H9 (cell line): ENCODE data around the gene SLIT1. TPM values are rescaled to one million over a fixed set of nuclear protein-coding genes. Genes with fewer than 3 reads are reported as not detected.

Experiments used
- DNase-seq: peaks from one replicate; pipeline ENCODE4 v3.0.0-alpha.2; 2017
- H2AFZ ChIP-seq: one replicate; pipeline ENCODE4 v1.6.1; 2013; ENCODE audit warnings: mild to moderate bottlenecking, low read length, control low read depth, moderate library complexity
- H2AK5ac ChIP-seq: 2 replicates; pipeline ENCODE4 v1.6.1; 2013; ENCODE audit warnings: low read length, control low read depth, mixed read lengths; ENCODE audit not compliant: insufficient read length
- H2BK120ac ChIP-seq: one replicate; pipeline ENCODE4 v1.6.1; 2013; ENCODE audit warnings: low read depth, mild to moderate bottlenecking, low read length, control low read depth, inconsistent platforms; ENCODE audit not compliant: poor library complexity, severe bottlenecking
- H2BK12ac ChIP-seq: 2 replicates; pipeline ENCODE4 v1.6.1; 2013; ENCODE audit warnings: low read length, control low read depth, mixed read lengths, low read depth; ENCODE audit not compliant: insufficient read length
- H2BK15ac ChIP-seq: 2 replicates; pipeline ENCODE4 v1.6.1; 2013; ENCODE audit warnings: low read depth, low read length, control low read depth
- H2BK20ac ChIP-seq: one replicate; pipeline ENCODE4 v1.6.1; 2013; ENCODE audit warnings: low read depth, mild to moderate bottlenecking, low read length, control low read depth, inconsistent platforms; ENCODE audit not compliant: poor library complexity, severe bottlenecking
- H2BK5ac ChIP-seq: 2 replicates; pipeline ENCODE4 v1.6.1; 2013; ENCODE audit warnings: low read length, control low read depth, mixed read lengths; ENCODE audit not compliant: insufficient read length
- H3K14ac ChIP-seq: 2 replicates; pipeline ENCODE4 v1.6.1; 2013; ENCODE audit warnings: low read length, control low read depth; ENCODE audit not compliant: insufficient read depth
- H3K18ac ChIP-seq: 2 replicates; pipeline ENCODE4 v1.6.1; 2013; ENCODE audit warnings: low read depth, mild to moderate bottlenecking, mixed read lengths, low read length, control low read depth; ENCODE audit not compliant: insufficient read length
- H3K23ac ChIP-seq: 2 replicates; pipeline ENCODE4 v1.6.1; 2013; ENCODE audit warnings: low read length, control low read depth, mixed read lengths, low read depth; ENCODE audit not compliant: insufficient read length
- H3K23me2 ChIP-seq: 2 replicates; pipeline ENCODE4 v1.6.1; 2013; ENCODE audit warnings: low read depth, mild to moderate bottlenecking, mixed read lengths, low read length, control low read depth; ENCODE audit not compliant: insufficient read length, poor library complexity, severe bottlenecking
- H3K27ac ChIP-seq: 2 replicates; pipeline ENCODE4 v1.5.1; 2013; ENCODE audit warnings: low read length, control low read depth, mixed read lengths, low read depth; ENCODE audit not compliant: insufficient read length
- H3K27me3 ChIP-seq: 2 replicates; pipeline ENCODE4 v1.6.1; 2013; ENCODE audit warnings: low read length, control low read depth, inconsistent platforms; ENCODE audit not compliant: insufficient read depth
- H3K4ac ChIP-seq: 2 replicates; pipeline ENCODE4 v1.6.1; 2013; ENCODE audit warnings: low read depth, mild to moderate bottlenecking, control low read depth, inconsistent platforms, low read length, moderate library complexity
- H3K4me1 ChIP-seq: 2 replicates; pipeline ENCODE4 v1.6.1; 2013; ENCODE audit warnings: low read length, control low read depth, inconsistent platforms; ENCODE audit not compliant: insufficient read depth
- H3K4me2 ChIP-seq: 2 replicates; pipeline ENCODE4 v1.6.1; 2013; ENCODE audit warnings: low read length, control low read depth, mixed read lengths; ENCODE audit not compliant: insufficient read length, insufficient read depth
- H3K56ac ChIP-seq: 2 replicates; pipeline ENCODE4 v1.6.1; 2013; ENCODE audit warnings: low read depth, mild to moderate bottlenecking, mixed read lengths, low read length, control low read depth; ENCODE audit not compliant: insufficient read length
- H3K79me1 ChIP-seq: 2 replicates; pipeline ENCODE4 v1.6.1; 2013; ENCODE audit warnings: low read depth, mild to moderate bottlenecking, moderate library complexity, low read length, control low read depth, inconsistent platforms; ENCODE audit not compliant: insufficient read depth, poor library complexity, severe bottlenecking
- H3K79me2 ChIP-seq: 2 replicates; pipeline ENCODE4 v1.6.1; 2013; ENCODE audit warnings: low read length, control low read depth, inconsistent platforms; ENCODE audit not compliant: insufficient read depth
- H3K9ac ChIP-seq: 2 replicates; pipeline ENCODE4 v1.6.1; 2013; ENCODE audit warnings: low read length, control low read depth, mixed read lengths; ENCODE audit not compliant: insufficient read length; ENCODE audit errors: extremely low read depth
- H3K9me3 ChIP-seq: one replicate; pipeline ENCODE4 v1.6.1; 2013; ENCODE audit warnings: low read depth, low read length, inconsistent platforms; ENCODE audit not compliant: control insufficient read depth
- H3T11ph ChIP-seq: one replicate; pipeline ENCODE4 v1.6.1; 2013; ENCODE audit warnings: mild to moderate bottlenecking, low read length, control low read depth, inconsistent platforms
- H4K20me1 ChIP-seq: one replicate; pipeline ENCODE4 v1.6.1; 2013; ENCODE audit not compliant: control insufficient read depth, insufficient read length, insufficient read depth
- H4K5ac ChIP-seq: 2 replicates; pipeline ENCODE4 v1.6.1; 2013; ENCODE audit warnings: low read depth, mild to moderate bottlenecking, mixed read lengths, low read length, control low read depth; ENCODE audit not compliant: insufficient read length
- H4K8ac ChIP-seq: replicated peaks from 2 replicates; pipeline ENCODE4 v1.6.1; 2013; ENCODE audit warnings: low read length, control low read depth, mixed read lengths, low read depth; ENCODE audit not compliant: insufficient read length
- H4K91ac ChIP-seq: 2 replicates; pipeline ENCODE4 v1.6.1; 2013; ENCODE audit warnings: low read depth, mild to moderate bottlenecking, moderate library complexity, mixed read lengths, low read length, control low read depth; ENCODE audit not compliant: insufficient read length
- H3K27ac Mint-ChIP-seq, 3 experiments: 2 replicates in 2 of 3; 3 replicates in 1 of 3; pipeline ENCODE4 v1.8.0; 2020 to 2021; ENCODE audit warnings: mixed read lengths in 3 of 3, mild to moderate bottlenecking in 1 of 3, moderate library complexity in 1 of 3
- H3K27me3 Mint-ChIP-seq: 2 replicates; pipeline ENCODE4 v1.8.0; 2021; ENCODE audit warnings: low read depth, mild to moderate bottlenecking, moderate library complexity, mixed read lengths
- H3K36me3 Mint-ChIP-seq, 3 experiments: 2 replicates in 2 of 3; 3 replicates in 1 of 3; pipeline ENCODE4 v1.8.0; 2020 to 2021; ENCODE audit warnings: low read depth in 3 of 3, mixed read lengths in 3 of 3; ENCODE audit not compliant: insufficient read depth in 1 of 3
- H3K4me1 Mint-ChIP-seq, 2 experiments: 2 replicates each; pipeline ENCODE4 v1.8.0; 2020; ENCODE audit warnings: mixed read lengths in 2 of 2
- H3K4me3 Mint-ChIP-seq, 2 experiments: 2 replicates in 1 of 2; 3 replicates in 1 of 2; pipeline ENCODE4 v1.8.0; 2020 to 2021; ENCODE audit warnings: mild to moderate bottlenecking in 2 of 2, mixed read lengths in 2 of 2, moderate library complexity in 1 of 2
- H3K9me3 Mint-ChIP-seq, 2 experiments: 2 replicates in 1 of 2; 3 replicates in 1 of 2; pipeline ENCODE4 v1.8.0; 2020; ENCODE audit warnings: mild to moderate bottlenecking in 2 of 2, mixed read lengths in 2 of 2, moderate library complexity in 1 of 2
- CTCF ChIP-seq: fragments of 200-600 bp; sonication (generic); conservative IDR thresholded peaks from 3 replicates; pipeline ENCODE4 v1.8.0; 2021; ENCODE audit warnings: antibody characterized with exemption, mild to moderate bottlenecking
- WGBS: extraction: QIAGEN DNeasy Blood & Tissue Kit; methylation state at CpG from one replicate; pipeline ENCODE4 v1.1.7; 2013; ENCODE audit warnings: missing lambda C conversion rate, low lambda C conversion rate, mixed read lengths; ENCODE audit not compliant: insufficient read length; ENCODE audit errors: extremely low coverage; 5-methylcytosine and 5-hydroxymethylcytosine counted together
- total RNA-seq: library from RNA; stranded (reverse); gene quantifications from 2 replicates; pipeline ENCODE4 v1.2.1, GENCODE V29; 2021

The SLIT1 gene
- total RNA-seq, 1 experiment from 2014 or later = 0.57 TPM

GRCh38 chr10:97071496-97071895, 114.3 kb downstream of the SLIT1 start:
- H3K4ac ChIP-seq = no peak overlapping the region
- no peak overlapping the region for H2BK120ac ChIP-seq
- no peak overlapping the region for H3K27ac ChIP-seq
- H3K23me2 ChIP-seq = no peaks in the 10 kb centered on the region
- no peak overlapping the region for H3K18ac ChIP-seq
- H2BK12ac ChIP-seq = no peak overlapping the region
- no peak for TF ChIP-seq CTCF
- H2BK20ac ChIP-seq = no peak overlapping the region
- no peaks in the 10 kb centered on the region for H3K79me2 ChIP-seq
- no peak overlapping the region for H3K23ac ChIP-seq
- Mint-ChIP-seq H3K36me3 (peaks cover 0 to 5% (median 4%) of the 10 kb centered on the region in 3 experiments; a peak in 3 of 7 replicates), H3K27ac (no peak overlapping the region), H3K27me3 (peaks cover 25% of the 10 kb centered on the region), H3K4me3 (no peak overlapping the region), H3K9me3 (peaks cover 5 to 7% of the 10 kb centered on the region in 2 experiments; a peak in 2 of 5 replicates), H3K4me1 (peaks cover 31 to 40% of the 10 kb centered on the region in 2 experiments)
- no peak overlapping the region for H3K4me2 ChIP-seq
- H2AFZ ChIP-seq = no peak overlapping the region
- H3K27me3 ChIP-seq = no peaks in the 10 kb centered on the region
- no peak overlapping the region for H3K14ac ChIP-seq
- no peaks in the 10 kb centered on the region for H4K20me1 ChIP-seq
- no peak for DNase-seq
- H2BK15ac ChIP-seq = no peak overlapping the region
- H3K56ac ChIP-seq = no peak overlapping the region
- H3K79me1 ChIP-seq = no peaks in the 10 kb centered on the region
- H4K8ac ChIP-seq = no peak overlapping the region
- H2BK5ac ChIP-seq = no peak overlapping the region
- WGBS = no CpG with 5 or more reads among the region's 7 CpGs
- no peaks in the 10 kb centered on the region for H3K9me3 ChIP-seq
- no peak overlapping the region for H3K9ac ChIP-seq
- H4K5ac ChIP-seq = no peak overlapping the region
- H4K91ac ChIP-seq = no peak overlapping the region
- H2AK5ac ChIP-seq = no peak overlapping the region
- no peaks in the 10 kb centered on the region for H3K4me1 ChIP-seq
- no peak overlapping the region for H3T11ph ChIP-seq
